Measurements from ENCODE around the gene IRF7.

Gene IRF7

GRCh38 chr11:643366-643765 lies 27.6 kb upstream of the IRF7 start:
- TF ChIP-seq MYC (IDR thresholded peaks at IDR 0.05; ENCODE audit: low read depth, low read length) (no peak), CTCF (IDR thresholded peaks at IDR 0.05; ENCODE audit: low read depth, low read length) (no peak), MAX (IDR thresholded peaks at IDR 0.05; ENCODE audit: low read depth, low read length) (no peak), POLR2A (IDR thresholded peaks at IDR 0.05; ENCODE audit: extremely low read depth, insufficient read length) (no peak)
- H3K4me3 ChIP-seq (ENCODE audit: low read depth, low read length) = no peak overlapping the region
- no peak for DNase-seq (ENCODE audit: low read depth)

- no peak for DNase-seq (ENCODE audit: low read depth)
- TF ChIP-seq MYC (IDR thresholded peaks at IDR 0.05; ENCODE audit: low read depth, low read length) = no peak
- no peak for TF ChIP-seq CTCF (IDR thresholded peaks at IDR 0.05; ENCODE audit: low read depth, low read length)
- no peak for TF ChIP-seq POLR2A (IDR thresholded peaks at IDR 0.05; ENCODE audit: extremely low read depth, insufficient read length)
- TF ChIP-seq MAX (IDR thresholded peaks at IDR 0.05; ENCODE audit: low read depth, low read length) = no peak
- no peak overlapping the region for H3K4me3 ChIP-seq (ENCODE audit: low read depth, low read length)
These were observed 26.1 kb upstream of the IRF7 start for GRCh38 chr11:641806-642370.

- no peak for DNase-seq (ENCODE audit: low read depth)
- H3K4me3 ChIP-seq (ENCODE audit: low read depth, low read length) = no peak overlapping the region
- no peak for TF ChIP-seq MAX (IDR thresholded peaks at IDR 0.05; ENCODE audit: low read depth, low read length)
- TF ChIP-seq CTCF (IDR thresholded peaks at IDR 0.05; ENCODE audit: low read depth, low read length) = no peak
- TF ChIP-seq POLR2A (IDR thresholded peaks at IDR 0.05; ENCODE audit: extremely low read depth, insufficient read length) = no peak
- no peak for TF ChIP-seq MYC (IDR thresholded peaks at IDR 0.05; ENCODE audit: low read depth, low read length)
These were observed 24.4 kb upstream of the IRF7 start for GRCh38 chr11:640021-640706.

GRCh38 chr11:639332-639955 lies 23.7 kb upstream of the IRF7 start:
- no peak for TF ChIP-seq POLR2A (IDR thresholded peaks at IDR 0.05; ENCODE audit: extremely low read depth, insufficient read length)
- no peak for TF ChIP-seq MAX (IDR thresholded peaks at IDR 0.05; ENCODE audit: low read depth, low read length)
- no peak for TF ChIP-seq MYC (IDR thresholded peaks at IDR 0.05; ENCODE audit: low read depth, low read length)
- no peak for TF ChIP-seq CTCF (IDR thresholded peaks at IDR 0.05; ENCODE audit: low read depth, low read length)
- H3K4me3 ChIP-seq (ENCODE audit: low read depth, low read length) = no peak overlapping the region
- no peak for DNase-seq (ENCODE audit: low read depth)

GRCh38 chr11:638631-639331 lies 23.0 kb upstream of the IRF7 start:
- DNase-seq (ENCODE audit: low read depth) = no peak
- H3K4me3 ChIP-seq (ENCODE audit: low read depth, low read length) = no peak overlapping the region
- TF ChIP-seq MAX (IDR thresholded peaks at IDR 0.05; ENCODE audit: low read depth, low read length) (no peak), POLR2A (IDR thresholded peaks at IDR 0.05; ENCODE audit: extremely low read depth, insufficient read length) (no peak), MYC (IDR thresholded peaks at IDR 0.05; ENCODE audit: low read depth, low read length) (no peak), CTCF (IDR thresholded peaks at IDR 0.05; ENCODE audit: low read depth, low read length) (no peak)
